HEK293 (cell line): ENCODE data around the gene MED29.

Experiments
- MEIS1 ChIP-seq: sonication (generic); formaldehyde crosslinking; IDR thresholded peaks from 2 replicates; pipeline ENCODE4 v1.8.1; 2022; ENCODE audit warnings: missing genetic modification reagents, mild to moderate bottlenecking, borderline replicate concordance
- RBAK ChIP-seq: fragments of 450-650 bp; formaldehyde crosslinking; IDR thresholded peaks from 2 replicates; pipeline ENCODE4 v1.5.1; 2016; ENCODE audit warnings: missing biosample characterization, missing genetic modification characterization
- SETDB1 ChIP-seq: IDR thresholded peaks from one replicate; pipeline ENCODE4 v1.6.1; 2017; ENCODE audit warnings: mild to moderate bottlenecking, low read length, moderate library complexity, mixed read lengths; ENCODE audit not compliant: insufficient read length
- YY2 ChIP-seq: fragments of 450-650 bp; formaldehyde crosslinking; IDR thresholded peaks from 2 replicates; pipeline ENCODE4 v1.5.1; 2016; ENCODE audit warnings: missing biosample characterization, missing genetic modification characterization
- ZBTB7A ChIP-seq: fragments of 450-650 bp; formaldehyde crosslinking; IDR thresholded peaks from 2 replicates; pipeline ENCODE4 v1.5.1; 2016; ENCODE audit warnings: low read depth, missing biosample characterization, missing genetic modification characterization
- ZFP3 ChIP-seq: fragments of 450-650 bp; formaldehyde crosslinking; IDR thresholded peaks from 2 replicates; pipeline ENCODE4 v1.5.1; 2016; ENCODE audit warnings: low read depth, missing biosample characterization, missing genetic modification characterization
- ZNF133 ChIP-seq: fragments of 450-650 bp; formaldehyde crosslinking; IDR thresholded peaks from 2 replicates; pipeline ENCODE4 v1.5.1; 2016; ENCODE audit warnings: missing biosample characterization, missing genetic modification characterization
- ZNF140 ChIP-seq: fragments of 450-650 bp; formaldehyde crosslinking; IDR thresholded peaks from 2 replicates; pipeline ENCODE4 v1.5.1; 2016; ENCODE audit warnings: missing biosample characterization, missing genetic modification characterization
- ZNF16 ChIP-seq: fragments of 450-650 bp; formaldehyde crosslinking; IDR thresholded peaks from 2 replicates; pipeline ENCODE4 v1.5.1; 2016; ENCODE audit warnings: low read depth, missing biosample characterization, missing genetic modification characterization
- ZNF362 ChIP-seq: fragments of 450-650 bp; formaldehyde crosslinking; IDR thresholded peaks from 2 replicates; pipeline ENCODE4 v1.5.1; 2016; ENCODE audit warnings: missing biosample characterization, missing genetic modification characterization
- ZNF398 ChIP-seq: fragments of 450-650 bp; formaldehyde crosslinking; IDR thresholded peaks from 2 replicates; pipeline ENCODE4 v1.5.1; 2017; ENCODE audit warnings: missing biosample characterization, missing genetic modification characterization
- ZNF518A ChIP-seq: fragments of 450-650 bp; formaldehyde crosslinking; conservative IDR thresholded peaks from 2 replicates; pipeline ENCODE4 v1.5.1; 2016; ENCODE audit warnings: low read depth, missing biosample characterization, missing genetic modification characterization
- ZNF560 ChIP-seq: fragments of 450-650 bp; formaldehyde crosslinking; IDR thresholded peaks from 2 replicates; pipeline ENCODE4 v1.5.1; 2017; ENCODE audit warnings: missing biosample characterization, missing genetic modification characterization, borderline replicate concordance
- ZNF561 ChIP-seq: fragments of 450-650 bp; IDR thresholded peaks from 2 replicates; pipeline ENCODE4 v1.5.1; 2018; ENCODE audit warnings: missing biosample characterization, missing genetic modification characterization, borderline replicate concordance
- ZNF596 ChIP-seq: fragments of 450-650 bp; IDR thresholded peaks from 2 replicates; pipeline ENCODE4 v1.5.0; 2018; ENCODE audit warnings: missing biosample characterization, mild to moderate bottlenecking, missing genetic modification characterization, moderate library complexity
- ZNF658 ChIP-seq: fragments of 450-650 bp; formaldehyde crosslinking; IDR thresholded peaks from 2 replicates; pipeline ENCODE4; 2016; ENCODE audit warnings: missing biosample characterization, missing genetic modification characterization
- ZNF776 ChIP-seq: fragments of 450-650 bp; formaldehyde crosslinking; IDR thresholded peaks from 2 replicates; pipeline ENCODE4 v1.5.0; 2017; ENCODE audit warnings: missing biosample characterization, missing genetic modification characterization, borderline replicate concordance
- ZNF792 ChIP-seq: fragments of 450-650 bp; formaldehyde crosslinking; IDR thresholded peaks from 2 replicates; pipeline ENCODE4 v1.5.1; 2016; ENCODE audit warnings: missing biosample characterization, missing genetic modification characterization
- ZXDB ChIP-seq: fragments of 450-650 bp; formaldehyde crosslinking; IDR thresholded peaks from 2 replicates; pipeline ENCODE4 v1.5.1; 2016; ENCODE audit warnings: missing biosample characterization, missing genetic modification characterization
- TF ChIP-seq, protein P1 (sequence below): fragments of 450-650 bp; formaldehyde crosslinking; IDR thresholded peaks from 2 replicates; pipeline ENCODE4 v1.5.1; 2016; ENCODE audit warnings: missing biosample characterization, missing genetic modification characterization
- TF ChIP-seq, protein P2 (sequence below): fragments of 450-650 bp; formaldehyde crosslinking; conservative IDR thresholded peaks from 2 replicates; pipeline ENCODE4 v1.5.1; 2016; ENCODE audit warnings: low read depth, missing biosample characterization, missing genetic modification characterization

Gene MED29

GRCh38 chr19:39411081-39411831 lies 20.1 kb downstream of the MED29 start (continued):
- no peak for TF ChIP-seq ZNF776 (tag by site-specific recombination)
- TF ChIP-seq ZBTB7A (tag by site-specific recombination), result 0 out of 2 replicates have a peak, but pooled peaks have one; percentile 5
- no peak for TF ChIP-seq ZXDB (tag by site-specific recombination)
- no peak for TF ChIP-seq ZNF362
- TF ChIP-seq, protein P1, sequence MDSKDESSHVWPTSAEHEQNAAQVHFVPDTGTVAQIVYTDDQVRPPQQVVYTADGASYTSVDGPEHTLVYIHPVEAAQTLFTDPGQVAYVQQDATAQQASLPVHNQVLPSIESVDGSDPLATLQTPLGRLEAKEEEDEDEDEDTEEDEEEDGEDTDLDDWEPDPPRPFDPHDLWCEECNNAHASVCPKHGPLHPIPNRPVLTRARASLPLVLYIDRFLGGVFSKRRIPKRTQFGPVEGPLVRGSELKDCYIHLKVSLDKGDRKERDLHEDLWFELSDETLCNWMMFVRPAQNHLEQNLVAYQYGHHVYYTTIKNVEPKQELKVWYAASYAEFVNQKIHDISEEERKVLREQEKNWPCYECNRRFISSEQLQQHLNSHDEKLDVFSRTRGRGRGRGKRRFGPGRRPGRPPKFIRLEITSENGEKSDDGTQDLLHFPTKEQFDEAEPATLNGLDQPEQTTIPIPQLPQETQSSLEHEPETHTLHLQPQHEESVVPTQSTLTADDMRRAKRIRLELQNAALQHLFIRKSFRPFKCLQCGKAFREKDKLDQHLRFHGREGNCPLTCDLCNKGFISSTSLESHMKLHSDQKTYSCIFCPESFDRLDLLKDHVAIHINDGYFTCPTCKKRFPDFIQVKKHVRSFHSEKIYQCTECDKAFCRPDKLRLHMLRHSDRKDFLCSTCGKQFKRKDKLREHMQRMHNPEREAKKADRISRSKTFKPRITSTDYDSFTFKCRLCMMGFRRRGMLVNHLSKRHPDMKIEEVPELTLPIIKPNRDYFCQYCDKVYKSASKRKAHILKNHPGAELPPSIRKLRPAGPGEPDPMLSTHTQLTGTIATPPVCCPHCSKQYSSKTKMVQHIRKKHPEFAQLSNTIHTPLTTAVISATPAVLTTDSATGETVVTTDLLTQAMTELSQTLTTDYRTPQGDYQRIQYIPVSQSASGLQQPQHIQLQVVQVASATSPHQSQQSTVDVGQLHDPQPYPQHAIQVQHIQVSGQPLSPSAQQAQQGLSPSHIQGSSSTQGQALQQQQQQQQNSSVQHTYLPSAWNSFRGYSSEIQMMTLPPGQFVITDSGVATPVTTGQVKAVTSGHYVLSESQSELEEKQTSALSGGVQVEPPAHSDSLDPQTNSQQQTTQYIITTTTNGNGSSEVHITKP, result no peak
- no peak for TF ChIP-seq ZNF561 (tag by site-specific recombination)
- TF ChIP-seq ZNF140 (tag by site-specific recombination), result 0 out of 2 replicates have a peak, but pooled peaks have one; percentile 1
- TF ChIP-seq YY2 (tag by site-specific recombination), result no peak
- no peak for TF ChIP-seq ZNF518A (tag by site-specific recombination)
- no peak for TF ChIP-seq SETDB1
- TF ChIP-seq ZFP3 (tag by site-specific recombination), result no peak
- no peak for TF ChIP-seq ZNF398
- TF ChIP-seq, protein P2, sequence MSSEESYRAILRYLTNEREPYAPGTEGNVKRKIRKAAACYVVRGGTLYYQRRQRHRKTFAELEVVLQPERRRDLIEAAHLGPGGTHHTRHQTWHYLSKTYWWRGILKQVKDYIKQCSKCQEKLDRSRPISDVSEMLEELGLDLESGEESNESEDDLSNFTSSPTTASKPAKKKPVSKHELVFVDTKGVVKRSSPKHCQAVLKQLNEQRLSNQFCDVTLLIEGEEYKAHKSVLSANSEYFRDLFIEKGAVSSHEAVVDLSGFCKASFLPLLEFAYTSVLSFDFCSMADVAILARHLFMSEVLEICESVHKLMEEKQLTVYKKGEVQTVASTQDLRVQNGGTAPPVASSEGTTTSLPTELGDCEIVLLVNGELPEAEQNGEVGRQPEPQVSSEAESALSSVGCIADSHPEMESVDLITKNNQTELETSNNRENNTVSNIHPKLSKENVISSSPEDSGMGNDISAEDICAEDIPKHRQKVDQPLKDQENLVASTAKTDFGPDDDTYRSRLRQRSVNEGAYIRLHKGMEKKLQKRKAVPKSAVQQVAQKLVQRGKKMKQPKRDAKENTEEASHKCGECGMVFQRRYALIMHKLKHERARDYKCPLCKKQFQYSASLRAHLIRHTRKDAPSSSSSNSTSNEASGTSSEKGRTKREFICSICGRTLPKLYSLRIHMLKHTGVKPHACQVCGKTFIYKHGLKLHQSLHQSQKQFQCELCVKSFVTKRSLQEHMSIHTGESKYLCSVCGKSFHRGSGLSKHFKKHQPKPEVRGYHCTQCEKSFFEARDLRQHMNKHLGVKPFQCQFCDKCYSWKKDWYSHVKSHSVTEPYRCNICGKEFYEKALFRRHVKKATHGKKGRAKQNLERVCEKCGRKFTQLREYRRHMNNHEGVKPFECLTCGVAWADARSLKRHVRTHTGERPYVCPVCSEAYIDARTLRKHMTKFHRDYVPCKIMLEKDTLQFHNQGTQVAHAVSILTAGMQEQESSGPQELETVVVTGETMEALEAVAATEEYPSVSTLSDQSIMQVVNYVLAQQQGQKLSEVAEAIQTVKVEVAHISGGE (tag by site-specific recombination), result 0 out of 2 replicates have a peak, but pooled peaks have one; percentile 39
- TF ChIP-seq ZNF596, result no peak
- 0 out of 2 replicates have a peak, but pooled peaks have one; percentile 7 for TF ChIP-seq ZNF133 (tag by site-specific recombination)
- TF ChIP-seq MEIS1 (CRISPR knock-in tag), result no peak
- TF ChIP-seq ZNF658 (tag by site-specific recombination), result no peak
- 0 out of 2 replicates have a peak, but pooled peaks have one; percentile 0 for TF ChIP-seq ZNF792 (tag by site-specific recombination)
- TF ChIP-seq ZNF16 (tag by site-specific recombination), result no peak
- no peak for TF ChIP-seq ZNF560 (tag by site-specific recombination)
- 0 out of 2 replicates have a peak, but pooled peaks have one; percentile 7 for TF ChIP-seq RBAK (tag by site-specific recombination)
